Activated CD4-positive, CD25-positive, alpha-beta regulatory T cell (primary cell): ENCODE measurements around the gene IFT52.
A peak's percentile ranks its signal among the peaks of the same experiment; 100 is the strongest.

Source experiments
- DNase-seq, 4 experiments: peaks; one replicate each; lab custom pipeline; 2025; lab: John Stamatoyannopoulos, UW

IFT52 gene

GRCh38 chr20:43690943-43691598 is 100.3 kb downstream of the IFT52 start:
- DNase-seq = no peak

GRCh38 chr20:43691928-43692524 is 101.3 kb downstream of the IFT52 start:
- DNase-seq = peak in 3 of 4 experiments; percentile 8 to 39 (median 21)

GRCh38 chr20:43694763-43695162 is 104.0 kb downstream of the IFT52 start:
- no peak for DNase-seq

- no peak for DNase-seq
Observed at GRCh38 chr20:43695571-43695970, 104.8 kb downstream of the IFT52 start.
